Progenitor cell of endocrine pancreas (in vitro differentiated cells): ENCODE results near the gene STX18. TPM values are rescaled to one million over a fixed set of nuclear protein-coding genes. Genes with fewer than 3 reads are reported as not detected.

Experiments
- DNase-seq: peaks from one replicate; pipeline ENCODE4 v3.0.0; 2021; ENCODE audit warnings: low spot score; ENCODE audit not compliant: unreplicated experiment
- H3K27ac Mint-ChIP-seq: 2 replicates; pipeline ENCODE4 v1.8.0; 2021; ENCODE audit warnings: mild to moderate bottlenecking, moderate library complexity, mixed read lengths
- H3K27me3 Mint-ChIP-seq: 2 replicates; pipeline ENCODE4 v1.8.0; 2021; ENCODE audit warnings: mixed read lengths
- H3K36me3 Mint-ChIP-seq: 2 replicates; pipeline ENCODE4 v1.8.0; 2022; ENCODE audit warnings: mixed read lengths; ENCODE audit not compliant: insufficient read depth
- H3K4me1 Mint-ChIP-seq: 2 replicates; pipeline ENCODE4 v1.8.0; 2021; ENCODE audit warnings: low read depth, mixed read lengths
- H3K4me3 Mint-ChIP-seq: 2 replicates; pipeline ENCODE4 v1.8.0; 2021; ENCODE audit warnings: low read depth, mild to moderate bottlenecking, moderate library complexity, mixed read lengths
- H3K9me3 Mint-ChIP-seq: 2 replicates; pipeline ENCODE4 v1.8.0; 2021; ENCODE audit warnings: low read depth, mixed read lengths
- total RNA-seq: library from RNA; stranded (reverse); gene quantifications from 2 replicates; pipeline ENCODE4 v1.2.1, GENCODE V29; 2021
- TF ChIP-seq, protein P1 (sequence below): fragments of 200-600 bp; sonication (generic); IDR thresholded peaks from one replicate; pipeline ENCODE4 v1.5.0; 2021; ENCODE audit warnings: antibody characterized with exemption, mild to moderate bottlenecking; ENCODE audit not compliant: unreplicated experiment

The STX18 gene
- total RNA-seq, 1 donor from 2014 or later = 41.2 TPM

DNA sequence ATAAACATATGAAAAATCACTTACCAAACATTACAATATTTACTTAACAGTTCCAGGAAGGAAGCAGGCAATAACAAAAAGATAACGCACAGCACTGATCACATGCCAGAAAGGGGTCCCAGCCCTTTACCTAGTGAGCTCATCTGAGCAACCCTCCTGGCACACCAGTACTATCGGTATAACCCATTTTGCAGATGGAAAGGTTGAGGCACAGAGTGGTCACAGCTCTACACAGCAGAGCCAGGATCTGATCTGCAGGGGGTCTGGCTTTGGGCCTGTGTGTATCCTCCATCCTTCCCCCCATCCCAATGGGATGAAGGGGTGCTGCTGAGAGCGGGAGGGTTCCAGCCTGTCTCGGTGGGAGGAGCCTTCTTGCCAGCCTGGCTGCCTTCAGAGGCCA lies 150.0 kb downstream of the STX18 start:
- Mint-ChIP-seq H3K27ac (no peak overlapping the region), H3K4me3 (no peak overlapping the region), H3K9me3 (no peaks in the 10 kb centered on the region), H3K4me1 (peaks cover 4% of the 10 kb centered on the region), H3K27me3 (peaks cover 21% of the 10 kb centered on the region), H3K36me3 (peaks cover 19% of the 10 kb centered on the region)
- no peak for DNase-seq
- TF ChIP-seq, protein P1, sequence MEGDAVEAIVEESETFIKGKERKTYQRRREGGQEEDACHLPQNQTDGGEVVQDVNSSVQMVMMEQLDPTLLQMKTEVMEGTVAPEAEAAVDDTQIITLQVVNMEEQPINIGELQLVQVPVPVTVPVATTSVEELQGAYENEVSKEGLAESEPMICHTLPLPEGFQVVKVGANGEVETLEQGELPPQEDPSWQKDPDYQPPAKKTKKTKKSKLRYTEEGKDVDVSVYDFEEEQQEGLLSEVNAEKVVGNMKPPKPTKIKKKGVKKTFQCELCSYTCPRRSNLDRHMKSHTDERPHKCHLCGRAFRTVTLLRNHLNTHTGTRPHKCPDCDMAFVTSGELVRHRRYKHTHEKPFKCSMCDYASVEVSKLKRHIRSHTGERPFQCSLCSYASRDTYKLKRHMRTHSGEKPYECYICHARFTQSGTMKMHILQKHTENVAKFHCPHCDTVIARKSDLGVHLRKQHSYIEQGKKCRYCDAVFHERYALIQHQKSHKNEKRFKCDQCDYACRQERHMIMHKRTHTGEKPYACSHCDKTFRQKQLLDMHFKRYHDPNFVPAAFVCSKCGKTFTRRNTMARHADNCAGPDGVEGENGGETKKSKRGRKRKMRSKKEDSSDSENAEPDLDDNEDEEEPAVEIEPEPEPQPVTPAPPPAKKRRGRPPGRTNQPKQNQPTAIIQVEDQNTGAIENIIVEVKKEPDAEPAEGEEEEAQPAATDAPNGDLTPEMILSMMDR = no peak

DNA sequence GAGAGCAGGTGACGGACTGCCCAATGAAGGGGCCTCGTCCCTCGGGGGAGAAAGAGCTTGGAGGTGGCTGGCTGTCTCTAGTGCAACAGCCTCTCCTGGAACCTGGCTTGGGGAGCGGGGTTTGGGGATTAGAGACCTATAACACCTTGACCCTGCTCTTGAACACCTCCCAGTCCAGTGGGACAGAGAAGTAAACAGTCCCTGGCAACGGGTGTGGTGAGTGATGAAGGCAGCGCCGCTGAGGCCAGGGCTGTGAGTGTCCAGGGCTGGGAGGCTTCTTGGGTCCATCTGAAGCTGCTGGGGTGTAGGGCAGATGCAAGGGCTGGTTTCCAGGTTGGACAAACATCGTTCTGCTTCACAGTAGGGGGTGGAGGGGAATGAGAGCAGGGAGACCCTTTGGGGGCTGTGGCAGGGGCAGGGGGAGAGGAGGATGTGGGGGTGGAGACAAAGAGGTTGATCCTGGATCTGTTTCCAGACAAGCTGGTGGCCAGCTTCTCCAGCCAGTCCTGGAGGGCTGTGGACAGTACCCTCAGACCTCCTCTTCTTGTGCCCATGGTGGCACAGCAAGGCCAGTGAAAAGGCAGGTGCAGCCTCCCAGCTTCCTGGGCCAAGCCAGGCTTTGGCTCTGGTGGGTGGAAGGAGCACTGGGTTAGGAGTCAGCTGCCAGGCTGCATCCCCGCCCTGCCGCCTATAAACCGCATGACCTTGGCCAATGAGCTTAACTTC lies 151.2 kb downstream of the STX18 start:
- Mint-ChIP-seq H3K4me1 (peaks cover 4% of the 10 kb centered on the region), H3K27ac (no peak overlapping the region), H3K9me3 (no peaks in the 10 kb centered on the region), H3K4me3 (no peak overlapping the region), H3K36me3 (peaks cover 18% of the 10 kb centered on the region), H3K27me3 (peaks cover 26% of the 10 kb centered on the region)
- TF ChIP-seq, protein P1 = no peak
- DNase-seq = no peak

DNA sequence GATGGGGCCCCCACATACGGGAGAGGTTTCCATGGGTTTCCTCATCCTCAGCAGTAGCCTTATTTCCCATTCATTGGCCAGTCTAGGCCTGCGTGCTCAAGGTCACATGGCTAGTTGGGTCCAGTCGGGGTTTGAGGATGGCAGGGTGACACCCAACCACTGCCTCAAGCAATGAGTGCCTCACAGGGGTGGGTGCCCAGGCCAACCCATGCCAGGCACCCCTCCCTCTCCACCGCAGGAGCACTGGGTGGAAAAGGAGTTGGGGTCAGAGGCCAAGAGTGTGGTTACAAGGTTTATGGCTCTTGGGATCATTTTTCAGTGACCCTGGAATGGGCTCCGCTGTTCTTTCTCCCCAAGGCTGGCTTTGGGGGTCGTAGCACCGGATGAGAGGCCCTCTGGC lies 151.8 kb downstream of the STX18 start:
- Mint-ChIP-seq H3K36me3 (peaks cover 18% of the 10 kb centered on the region), H3K27me3 (peaks cover 32% of the 10 kb centered on the region), H3K9me3 (no peaks in the 10 kb centered on the region), H3K4me3 (no peak overlapping the region), H3K27ac (no peak overlapping the region), H3K4me1 (peaks cover 5% of the 10 kb centered on the region)
- no peak for DNase-seq
- TF ChIP-seq, protein P1 = no peak

DNA sequence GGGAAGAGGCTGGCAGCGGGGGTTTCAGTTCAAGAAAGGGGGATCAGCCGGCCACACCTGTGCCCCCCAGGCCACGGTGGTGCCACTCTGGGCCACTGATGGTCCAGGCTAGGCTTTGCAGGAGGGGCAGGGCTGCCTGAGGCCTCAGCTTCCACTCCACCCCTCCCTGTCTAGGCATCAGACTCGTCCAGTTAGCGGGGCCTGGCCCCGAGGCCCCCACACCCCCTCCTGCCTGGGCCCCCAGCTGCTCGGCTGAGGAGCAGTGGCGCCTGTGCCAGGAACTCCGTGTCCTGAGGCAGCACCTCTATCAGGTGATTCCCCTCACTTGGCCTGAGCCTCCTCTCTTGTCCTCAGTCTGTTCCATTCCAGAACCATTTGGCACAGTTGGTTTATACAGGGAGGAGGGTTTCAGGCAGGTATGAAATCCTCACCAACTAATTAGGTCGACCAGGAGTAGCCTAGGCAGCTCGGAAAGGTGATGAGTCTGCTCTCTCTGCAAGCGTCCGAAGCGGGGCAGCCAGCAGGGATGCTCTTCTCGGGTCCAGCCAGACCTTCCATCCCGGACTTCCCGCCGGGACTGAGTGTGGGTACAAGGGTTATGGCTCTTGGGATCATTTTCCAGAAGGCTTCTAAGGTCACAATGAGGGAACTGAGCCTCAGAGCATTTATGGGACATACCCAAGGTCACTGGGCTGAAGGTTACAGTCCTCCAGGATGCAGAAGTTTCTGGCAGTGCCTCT lies 152.8 kb downstream of the STX18 start:
- Mint-ChIP-seq H3K4me1 (peaks cover 9% of the 10 kb centered on the region), H3K4me3 (peak overlapping the region; percentile 25), H3K36me3 (peaks cover 14% of the 10 kb centered on the region), H3K27me3 (peaks cover 38% of the 10 kb centered on the region), H3K27ac (no peak overlapping the region), H3K9me3 (no peaks in the 10 kb centered on the region)
- TF ChIP-seq, protein P1 = no peak
- DNase-seq = no peak

DNA sequence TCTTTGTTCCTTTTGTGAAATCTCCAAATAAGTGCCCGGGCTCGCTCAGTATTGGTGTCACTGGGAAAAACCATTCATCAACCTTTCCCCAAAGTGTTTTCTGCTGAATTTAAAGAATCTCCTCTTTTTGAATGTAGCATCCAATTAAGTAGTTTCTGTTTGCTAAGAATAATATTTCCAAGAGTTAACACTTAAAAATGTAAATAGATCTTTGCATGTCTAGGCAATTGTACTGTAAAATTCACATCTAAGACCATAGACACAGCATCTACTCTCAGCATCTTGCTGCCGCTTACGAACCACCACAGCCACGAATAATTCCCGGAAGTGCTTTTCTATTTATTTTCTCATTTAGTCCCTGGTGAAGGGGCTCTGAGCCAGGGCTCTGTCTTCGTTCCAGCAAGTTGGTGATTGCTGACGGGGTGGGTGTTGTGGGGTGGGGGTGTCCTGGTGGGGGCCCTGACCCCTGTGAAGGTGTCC lies 153.5 kb downstream of the STX18 start:
- Mint-ChIP-seq H3K4me1 (peaks cover 9% of the 10 kb centered on the region), H3K27ac (no peak overlapping the region), H3K27me3 (peaks cover 45% of the 10 kb centered on the region), H3K36me3 (peaks cover 13% of the 10 kb centered on the region), H3K4me3 (peak overlapping the region; percentile 61), H3K9me3 (no peaks in the 10 kb centered on the region)
- TF ChIP-seq, protein P1 = no peak
- no peak for DNase-seq
